ENCODE data around the gene ZRANB3.

Gene ZRANB3

DNA sequence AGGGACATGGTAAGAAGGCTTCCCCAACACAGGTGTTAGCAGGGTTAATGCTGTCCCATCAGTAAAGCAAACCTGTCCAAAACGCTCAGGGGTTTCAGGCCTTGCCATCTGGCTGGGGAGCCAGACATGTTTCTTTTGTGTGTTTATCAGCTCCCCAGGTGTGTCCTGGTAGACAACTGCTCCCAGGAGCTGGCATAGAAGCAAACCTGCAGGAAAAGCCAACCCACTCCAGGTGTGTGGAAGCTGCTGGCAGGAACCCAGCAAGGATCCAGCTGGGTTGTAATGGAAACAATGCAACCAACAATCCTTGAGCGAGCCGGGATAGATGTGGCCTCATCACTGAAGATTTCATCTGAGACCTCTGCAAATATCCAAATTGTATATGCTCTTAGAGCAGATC lies 355.8 kb downstream of the ZRANB3 start:
- DNase-seq (ENCODE audit: low read depth in 2 of 2): no peak

DNA sequence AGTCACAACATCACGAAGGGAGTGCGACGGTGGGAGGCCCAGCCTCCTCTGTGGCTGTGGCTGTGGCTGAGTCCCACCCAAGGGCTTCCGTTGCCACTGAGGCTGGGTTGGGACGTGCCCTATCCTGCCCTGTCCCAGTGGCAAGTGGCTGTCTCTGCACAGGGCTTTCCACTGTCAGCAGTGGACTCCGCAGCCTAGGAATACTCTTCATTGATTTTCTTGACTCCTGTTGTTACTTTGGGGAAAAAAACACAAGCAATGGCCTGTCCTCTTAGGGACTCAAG lies 356.3 kb downstream of the ZRANB3 start:
- no peak for DNase-seq (ENCODE audit: low read depth in 2 of 2)

DNA sequence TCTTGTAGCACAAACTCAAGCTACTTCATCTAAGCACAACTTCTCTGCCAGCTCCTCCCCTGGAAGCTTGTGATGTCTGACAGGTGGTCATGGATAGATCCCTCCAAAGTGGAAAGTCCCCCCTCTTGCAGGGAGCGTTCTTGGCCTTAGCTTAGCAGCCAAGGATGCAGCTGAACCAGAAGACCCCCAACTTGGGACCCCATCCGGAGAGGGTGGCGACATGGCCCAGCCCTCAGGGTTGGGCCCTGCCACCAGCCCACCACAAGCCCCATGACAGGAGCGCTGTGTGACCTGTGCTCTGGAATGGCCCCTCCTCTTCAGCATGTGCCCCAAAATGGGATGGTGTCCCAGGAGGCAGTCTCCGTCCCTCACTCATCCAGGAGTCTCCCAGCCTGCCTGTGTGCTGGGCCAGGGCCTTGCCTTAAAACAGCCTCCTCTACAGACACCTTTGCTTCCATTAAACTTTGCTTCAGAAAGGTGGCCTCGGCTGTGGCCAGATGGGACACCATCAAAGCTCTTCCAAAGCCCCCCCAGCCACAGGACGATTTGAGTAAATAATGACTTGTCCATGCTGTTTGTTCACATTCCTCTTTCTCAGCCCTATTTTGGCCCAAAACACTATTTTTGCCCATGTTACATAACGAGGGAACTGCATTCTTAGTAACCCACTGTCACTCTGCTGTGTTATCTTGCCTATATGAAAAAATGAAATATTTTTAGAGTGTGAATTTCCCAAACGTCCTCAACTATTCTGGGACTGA lies 356.8 kb downstream of the ZRANB3 start:
- DNase-seq (ENCODE audit: low read depth in 2 of 2): no peak

DNA sequence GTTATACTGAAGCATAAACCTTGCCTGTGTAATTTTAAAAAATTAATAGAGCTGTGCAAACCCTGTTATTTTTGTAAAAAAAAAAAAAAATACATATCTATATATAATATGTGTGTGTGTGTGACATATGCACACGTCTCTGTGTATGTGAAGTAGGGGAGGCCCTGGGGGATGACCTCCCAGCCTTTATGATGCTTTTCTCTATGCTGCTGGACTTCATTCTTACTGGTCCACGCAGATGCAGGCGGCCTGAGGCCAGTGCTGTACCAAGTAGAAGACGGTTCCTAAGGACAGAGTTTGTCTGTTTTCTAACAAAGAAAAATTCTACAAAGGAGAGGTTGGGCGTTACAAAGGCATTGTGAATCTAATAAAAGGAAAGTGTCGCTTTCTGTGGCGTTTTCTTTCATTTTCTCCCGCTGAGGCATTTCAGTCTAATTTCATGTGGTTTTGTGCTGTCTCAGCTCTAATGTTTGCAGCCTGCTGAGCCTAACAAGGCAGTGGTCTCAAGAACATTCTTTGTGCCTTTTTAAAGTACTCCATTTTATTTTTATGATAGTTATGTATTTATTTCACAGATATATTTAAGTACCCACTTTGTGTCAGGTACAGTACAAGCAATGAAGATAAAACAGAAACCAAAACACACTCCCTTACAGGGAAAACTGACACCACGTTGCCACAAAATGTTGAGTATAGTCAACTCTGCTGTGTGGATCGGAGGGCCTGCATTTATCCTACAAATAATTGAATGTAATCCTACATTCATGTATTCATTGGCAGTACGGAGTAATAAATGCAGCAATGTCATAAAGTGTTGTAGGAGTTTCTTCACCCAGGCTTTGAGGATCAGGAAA lies 360.9 kb downstream of the ZRANB3 start:
- DNase-seq (ENCODE audit: low read depth in 2 of 2): no peak

DNA sequence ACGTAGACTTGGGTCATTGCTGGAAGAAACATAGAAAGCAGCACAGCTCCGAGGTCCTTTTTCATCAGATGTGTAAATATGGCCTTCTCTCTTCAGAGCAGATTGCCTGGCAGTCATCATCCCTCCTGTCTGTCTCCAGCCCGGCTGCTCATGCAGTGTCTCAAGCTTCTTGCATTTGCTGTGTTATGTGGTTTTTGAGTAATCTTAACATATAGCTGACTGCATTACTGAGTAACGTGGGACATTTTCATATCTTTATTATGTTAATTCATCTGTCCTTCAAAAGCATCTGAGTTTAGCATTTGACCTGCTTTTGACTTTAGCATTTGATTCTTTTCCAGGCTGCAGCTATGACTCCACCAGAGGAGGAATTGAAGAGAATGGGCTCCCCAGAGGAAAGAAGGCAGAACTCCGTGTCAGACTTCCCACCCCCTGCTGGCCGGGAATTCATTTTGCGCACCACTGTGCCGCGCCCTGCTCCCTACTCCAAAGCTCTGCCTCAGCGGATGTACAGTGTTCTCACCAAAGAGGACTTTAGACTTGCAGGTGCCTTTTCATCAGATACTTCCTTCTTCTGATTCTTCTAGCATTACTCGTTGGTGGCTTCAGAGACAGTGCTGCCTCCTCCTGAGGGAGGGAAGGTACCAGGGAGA lies 362.7 kb downstream of the ZRANB3 start:
- no peak for DNase-seq (ENCODE audit: low read depth in 2 of 2)

DNA sequence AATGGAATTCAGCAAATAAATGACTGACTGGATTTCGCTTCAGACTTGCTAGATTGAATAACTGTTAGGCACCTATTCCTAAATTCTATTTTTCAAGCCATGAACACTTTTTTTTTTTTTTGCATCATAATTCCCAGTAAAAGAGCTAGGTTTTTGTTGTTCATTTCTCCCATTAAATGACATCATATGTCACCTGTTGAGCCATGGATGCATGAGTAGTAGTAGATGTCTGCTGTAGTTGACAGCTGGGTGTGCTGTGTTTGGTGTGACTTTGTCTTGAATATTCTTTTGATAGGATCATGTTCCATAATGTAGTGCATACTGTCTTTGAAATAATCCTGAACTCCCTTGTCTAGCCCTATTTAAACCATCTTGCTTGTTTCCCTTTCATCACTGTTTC lies 363.7 kb downstream of the ZRANB3 start:
- DNase-seq (ENCODE audit: low read depth in 2 of 2): no peak

DNA sequence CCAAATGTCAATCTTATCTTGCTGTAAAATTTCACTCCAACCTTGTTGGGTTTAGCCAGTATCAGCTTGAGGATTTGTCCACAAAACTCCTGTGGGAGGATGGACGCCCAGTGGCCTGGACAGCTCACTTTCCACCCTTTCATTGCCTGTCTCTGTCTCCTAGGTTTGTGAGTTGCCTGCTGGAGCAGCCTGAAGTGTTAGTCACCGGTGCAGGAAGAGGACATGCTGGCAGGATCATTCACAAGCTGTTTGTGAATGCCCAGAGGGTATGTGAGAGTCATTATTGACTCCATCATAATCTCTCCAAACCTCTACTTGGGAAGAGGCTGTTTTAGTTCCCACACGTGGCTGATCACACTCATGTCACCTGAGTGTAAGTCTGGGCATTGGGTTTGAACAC lies 366.6 kb downstream of the ZRANB3 start:
- no peak for DNase-seq (ENCODE audit: low read depth in 2 of 2)

DNA sequence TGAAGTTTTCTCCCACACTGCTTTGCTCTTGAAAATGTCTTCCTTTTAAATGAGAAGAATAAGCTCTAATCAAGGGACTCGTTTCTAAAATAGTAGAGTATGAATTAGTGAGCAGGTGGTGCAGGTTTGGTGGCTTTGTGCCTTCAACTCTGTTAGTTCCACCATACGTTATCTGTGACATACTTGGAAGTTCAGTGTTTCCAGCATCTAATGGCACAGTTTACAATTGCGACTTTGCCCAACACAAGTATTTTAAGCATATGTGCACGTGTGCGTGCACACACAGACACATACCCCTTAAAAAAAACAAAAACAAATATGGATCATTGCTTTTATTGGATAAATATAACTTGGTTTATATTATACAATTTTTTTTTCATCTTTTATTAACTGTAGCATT lies 367.1 kb downstream of the ZRANB3 start:
- DNase-seq (ENCODE audit: low read depth in 2 of 2): no peak

DNA sequence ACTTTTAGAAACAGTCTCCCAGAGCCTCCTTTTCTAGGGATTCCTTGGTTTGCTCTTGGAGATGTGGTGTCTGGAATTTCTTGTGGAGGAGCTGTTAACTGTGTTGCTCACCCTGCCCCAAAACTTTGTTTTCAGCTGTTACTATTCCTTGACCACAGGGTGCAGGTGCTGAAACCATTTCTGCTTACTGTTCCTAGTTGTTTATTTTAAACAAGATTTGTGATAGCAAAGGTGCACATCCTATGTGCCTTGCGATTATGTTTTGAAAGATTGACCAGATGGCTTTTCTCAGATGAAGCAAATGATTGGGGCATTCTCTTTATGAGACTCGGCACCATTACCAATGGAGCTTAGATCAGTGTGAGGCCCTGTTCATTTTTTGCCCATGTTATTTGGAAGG lies 367.7 kb downstream of the ZRANB3 start:
- no peak for DNase-seq (ENCODE audit: low read depth in 2 of 2)

DNA sequence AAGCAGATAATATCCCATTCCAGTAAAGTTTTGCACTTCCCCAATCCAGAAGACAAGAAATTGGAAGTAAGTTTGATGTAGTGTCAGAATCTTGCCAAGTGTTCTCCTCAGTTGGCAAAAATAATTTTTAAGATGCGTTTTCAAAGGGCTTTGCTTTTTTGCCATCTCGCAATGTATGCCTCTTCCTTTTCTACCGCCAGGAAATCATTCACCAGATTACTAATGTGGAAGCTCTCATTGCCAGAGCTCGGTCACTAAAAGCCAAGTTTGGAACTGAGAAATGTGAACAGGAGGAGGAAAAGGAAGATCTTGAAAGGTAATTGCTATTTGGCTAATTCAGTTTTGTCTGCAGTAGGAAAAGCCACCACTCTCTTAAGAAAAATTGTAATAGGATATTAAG lies 368.2 kb downstream of the ZRANB3 start:
- DNase-seq (ENCODE audit: low read depth in 2 of 2): no peak

DNA sequence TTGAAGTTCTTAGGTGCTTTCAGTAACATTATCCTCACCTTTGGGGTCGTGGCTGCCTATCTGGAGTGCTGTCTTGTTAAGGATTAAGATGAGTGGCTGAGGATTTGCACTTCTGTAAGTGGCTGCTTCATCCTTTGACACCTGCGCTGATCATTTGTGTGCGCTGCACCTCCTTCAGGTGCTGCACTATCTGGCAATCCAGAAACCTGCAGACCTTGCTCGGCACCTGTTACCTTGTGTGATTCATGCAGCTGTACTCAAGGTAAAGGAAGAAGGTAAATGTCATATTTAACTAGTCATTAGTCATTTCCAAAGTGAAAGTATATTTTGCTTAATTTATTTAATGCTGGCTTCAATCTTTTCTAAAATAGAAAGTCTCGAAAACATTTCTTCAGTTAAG lies 368.6 kb downstream of the ZRANB3 start:
- DNase-seq (ENCODE audit: low read depth in 2 of 2): no peak

DNA sequence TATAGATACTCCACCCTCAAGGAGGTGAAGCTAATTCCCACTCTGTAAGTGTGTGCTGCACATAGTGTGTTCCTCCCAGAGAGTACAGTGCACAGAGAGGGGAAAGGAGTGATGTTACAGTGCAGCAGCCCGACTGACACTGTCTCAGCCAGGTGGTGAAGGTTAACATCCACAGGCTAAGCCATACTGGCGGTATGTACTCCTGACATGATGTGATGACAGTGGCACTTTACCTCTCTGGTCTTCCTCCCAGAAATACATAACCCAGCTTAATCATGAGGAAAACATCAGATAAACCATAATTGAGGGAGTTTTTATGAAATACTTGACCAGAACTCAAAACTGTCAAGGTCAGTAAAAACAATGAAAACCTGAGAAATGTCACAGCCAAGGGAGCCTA lies 371.8 kb downstream of the ZRANB3 start:
- DNase-seq (ENCODE audit: low read depth in 2 of 2): no peak

DNA sequence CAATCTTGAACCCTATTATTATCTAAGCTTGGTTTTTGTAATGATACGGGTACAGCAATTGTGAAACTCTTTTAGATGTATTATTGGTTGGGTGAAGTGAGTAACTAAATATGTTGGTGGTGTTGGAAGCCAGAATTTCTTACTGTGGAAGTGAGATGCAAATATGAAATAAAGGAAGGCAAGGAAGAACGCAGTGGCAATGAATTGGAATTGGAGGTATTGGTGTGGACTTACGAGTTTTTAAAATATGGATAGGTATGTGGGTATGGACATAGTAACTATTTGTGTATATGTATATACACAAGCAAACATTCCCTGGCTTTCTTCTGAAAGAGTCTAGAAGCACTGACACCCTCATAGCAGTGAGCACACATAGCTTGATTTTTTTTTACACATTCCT lies 373.2 kb downstream of the ZRANB3 start:
- DNase-seq (ENCODE audit: low read depth in 2 of 2): no peak

DNA sequence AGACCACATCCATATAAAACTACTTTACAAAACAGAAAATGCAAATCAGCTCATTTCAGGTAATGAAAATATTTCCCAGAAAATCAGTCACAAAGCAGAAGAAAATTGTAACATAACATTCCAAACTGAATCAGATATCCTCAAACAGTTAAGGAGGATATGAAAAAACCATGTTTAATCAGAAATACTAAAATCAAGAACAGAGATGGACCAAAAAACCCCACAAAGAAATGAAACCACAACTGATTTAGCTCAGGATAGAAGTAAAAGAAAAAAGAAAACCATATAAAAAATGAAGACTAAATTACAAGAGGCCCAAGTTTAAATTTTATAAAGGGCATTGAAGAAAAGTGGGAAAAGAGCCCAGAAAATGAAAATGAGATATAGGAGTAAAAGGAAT lies 376.1 kb downstream of the ZRANB3 start:
- DNase-seq (ENCODE audit: low read depth in 2 of 2): no peak

DNA sequence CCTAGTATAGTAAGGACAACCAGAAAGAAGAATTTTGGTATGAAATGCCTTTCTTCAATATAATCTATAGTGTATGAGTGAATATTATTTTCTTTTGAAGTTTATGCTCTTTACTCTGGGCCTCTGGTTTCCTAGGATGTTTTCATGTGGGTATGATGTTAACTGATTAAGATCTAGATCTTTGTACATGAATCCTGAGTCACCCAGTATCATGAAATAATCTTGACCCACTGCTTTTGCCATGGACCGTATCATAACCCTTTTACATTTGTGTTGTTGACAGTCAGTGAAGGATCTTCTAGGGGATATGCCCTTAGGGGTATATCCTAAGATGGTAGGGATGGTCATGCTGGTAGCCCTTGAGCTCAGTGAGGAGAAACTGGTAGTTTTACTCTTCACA lies 378.7 kb downstream of the ZRANB3 start:
- no peak for DNase-seq (ENCODE audit: low read depth in 2 of 2)

DNA sequence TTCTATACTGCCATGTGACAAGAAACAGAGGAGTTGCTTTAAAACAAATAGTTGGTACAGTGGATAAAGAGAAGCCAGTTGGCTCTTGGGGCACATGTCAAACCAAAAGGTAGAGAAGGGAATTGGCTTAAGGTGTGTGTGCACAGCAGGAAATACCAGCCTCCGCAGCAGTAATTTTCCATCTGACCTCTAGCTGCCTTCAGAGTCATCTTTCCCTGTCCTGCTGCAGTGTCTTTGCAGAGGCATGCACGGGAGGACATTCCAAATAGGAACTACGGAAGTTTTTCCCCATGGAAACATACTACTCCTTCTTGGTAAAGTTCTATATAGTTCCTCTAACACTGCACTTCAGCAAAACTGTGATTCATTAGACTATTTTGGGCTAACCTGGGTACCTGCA lies 379.4 kb downstream of the ZRANB3 start:
- DNase-seq (ENCODE audit: low read depth in 2 of 2): no peak

DNA sequence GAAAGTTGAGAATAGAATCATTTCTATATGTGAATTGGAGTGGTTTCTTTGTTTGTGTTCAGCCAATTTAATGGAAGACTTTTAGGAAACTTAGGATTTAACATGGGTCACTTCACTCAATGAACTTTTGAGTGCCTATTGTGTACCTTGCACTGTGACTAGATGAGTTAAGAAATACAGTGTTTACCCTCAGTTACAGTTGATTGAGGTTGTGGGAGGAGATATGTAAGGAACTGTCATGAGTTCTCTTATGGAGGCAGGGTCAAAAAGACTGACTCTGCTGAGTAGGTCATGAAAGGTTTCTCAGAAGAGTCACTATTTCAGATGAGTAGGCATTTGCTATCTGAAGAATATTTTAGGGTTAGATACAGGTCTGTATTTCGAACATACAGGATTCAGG lies 380.3 kb downstream of the ZRANB3 start:
- DNase-seq (ENCODE audit: low read depth in 2 of 2): no peak

DNA sequence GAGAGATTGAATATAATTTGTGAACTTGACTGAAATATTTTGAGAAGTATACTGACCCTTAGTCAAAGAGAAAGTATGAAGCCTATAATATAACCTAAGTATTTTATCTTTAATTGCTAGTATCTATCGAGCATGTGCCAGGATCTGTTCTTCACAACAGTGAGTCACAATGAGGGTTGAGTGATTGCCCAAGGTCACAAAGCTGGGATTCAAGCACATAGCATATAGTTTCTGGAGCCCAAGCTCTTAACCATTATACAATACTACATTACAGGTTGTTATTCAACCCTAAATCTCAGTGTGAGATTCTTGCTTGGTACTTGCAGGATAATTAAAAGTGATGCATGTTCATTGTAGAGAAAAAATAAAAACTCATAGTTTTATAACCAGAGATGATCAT lies 381.8 kb downstream of the ZRANB3 start:
- DNase-seq (ENCODE audit: low read depth in 2 of 2): no peak

DNA sequence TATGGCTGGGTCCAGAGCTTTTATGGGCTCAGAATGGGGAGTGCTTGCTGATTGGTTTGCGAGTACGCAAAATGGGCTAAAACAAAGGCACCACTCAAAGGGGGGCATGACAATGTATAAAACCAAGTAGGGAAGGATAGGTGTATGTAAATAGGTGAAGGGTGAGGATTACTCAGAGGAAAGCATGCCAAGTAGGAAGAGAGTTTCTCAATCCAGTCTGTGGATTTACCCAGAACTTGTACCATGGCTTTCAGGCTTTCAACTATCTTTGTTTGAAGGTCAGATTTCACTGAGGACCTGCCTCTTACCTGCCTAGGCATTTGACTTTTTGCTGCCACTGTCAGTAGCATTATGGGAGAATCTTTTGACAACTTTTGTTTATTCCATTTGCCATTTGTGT lies 386.7 kb downstream of the ZRANB3 start:
- DNase-seq (ENCODE audit: low read depth in 2 of 2): no peak

DNA sequence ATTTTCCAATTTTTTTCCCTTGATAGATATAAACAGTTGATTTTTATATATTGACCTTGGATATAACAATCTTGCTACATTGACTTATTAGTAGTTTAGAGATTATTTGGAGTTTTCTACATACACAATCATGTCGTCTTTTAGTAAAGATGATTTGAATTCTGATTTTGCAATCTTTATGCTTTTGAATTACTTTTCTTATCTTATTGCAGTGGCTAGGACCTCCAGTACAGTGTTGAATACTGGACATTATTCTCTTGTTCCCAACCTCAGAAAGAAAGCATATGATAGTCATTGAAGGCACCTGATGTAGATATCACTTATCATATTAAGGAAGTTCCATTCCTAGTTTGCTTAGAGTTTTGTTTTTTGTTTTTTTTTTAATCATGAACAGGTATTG lies 388.7 kb downstream of the ZRANB3 start:
- DNase-seq (ENCODE audit: low read depth in 2 of 2): no peak

DNA sequence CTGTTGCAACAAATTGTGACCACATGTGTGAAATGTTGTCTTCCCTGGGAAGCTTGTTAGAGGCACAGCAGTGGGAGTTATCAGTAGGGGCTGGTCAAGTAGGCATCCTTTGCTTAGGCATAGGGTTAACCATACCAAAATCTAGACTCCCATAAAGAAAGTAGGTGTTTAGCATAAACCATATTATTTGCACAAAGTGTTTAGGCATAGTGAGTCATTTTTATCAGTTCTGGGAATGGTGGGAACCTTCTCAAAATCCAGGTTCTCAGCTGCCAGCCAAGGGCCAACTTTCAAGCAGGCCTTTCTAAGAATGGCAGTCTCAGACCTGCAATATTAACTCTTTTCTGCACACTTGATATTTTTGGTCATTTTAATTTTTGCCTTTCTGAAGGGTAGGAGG lies 390.4 kb downstream of the ZRANB3 start:
- no peak for DNase-seq (ENCODE audit: low read depth in 2 of 2)

DNA sequence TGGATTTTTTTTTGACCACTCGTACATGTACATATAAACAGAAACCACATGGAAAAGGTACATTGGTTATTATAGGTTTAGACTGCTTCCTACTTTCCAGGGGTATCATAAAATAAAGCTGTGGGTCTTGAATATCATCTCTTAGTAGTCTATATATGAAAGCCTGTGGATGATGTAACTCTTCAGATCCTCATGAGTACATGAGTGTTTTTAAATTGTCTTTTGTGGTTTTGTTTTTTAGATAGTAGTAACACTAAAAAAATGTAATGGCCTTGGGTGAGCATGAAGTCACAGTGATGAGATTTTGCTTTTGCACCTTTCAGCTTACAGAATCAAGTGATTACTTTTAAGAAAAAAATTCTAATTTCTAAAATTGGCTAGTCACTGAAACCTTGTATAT lies 398.7 kb downstream of the ZRANB3 start:
- DNase-seq (ENCODE audit: low read depth in 2 of 2): no peak

DNA sequence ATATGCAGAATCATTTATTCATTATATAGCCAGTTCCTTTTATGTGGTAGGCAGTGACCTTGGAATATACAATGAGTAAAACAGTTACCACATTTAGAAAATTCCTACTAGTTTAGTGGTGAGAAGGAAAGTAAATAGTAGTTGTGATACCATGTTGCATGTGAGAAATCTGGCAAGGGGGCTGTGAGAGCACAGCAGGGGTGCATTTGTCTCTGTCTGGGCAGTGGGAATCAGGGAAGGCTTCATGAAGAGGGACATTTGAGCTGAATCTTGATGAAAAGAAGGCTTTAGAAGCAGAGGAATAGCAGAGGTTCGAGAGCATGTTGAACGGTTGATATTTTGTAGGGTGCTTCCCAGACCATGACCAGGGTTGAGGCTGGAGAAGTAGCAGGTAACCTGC lies 400.3 kb downstream of the ZRANB3 start:
- no peak for DNase-seq (ENCODE audit: low read depth in 2 of 2)

All from stimulated activated CD4-positive, alpha-beta T cell treated with anti-CD3 and anti-CD28 coated beads, Interleukin-15, amount 100 ng/mL, for 48 hours (primary cell).